Trophoblast cell (in vitro differentiated cells and primary cell): ENCODE measurements around the gene SELENOS.

Experiments
- DNase-seq, 2 donors: peaks; one replicate each; pipeline ENCODE4 v3.0.0-alpha.2; 2016
- H2AFZ ChIP-seq: 2 replicates; pipeline ENCODE4 v1.6.1; 2013; ENCODE audit warnings: low read length, moderate library complexity, mild to moderate bottlenecking; ENCODE audit not compliant: insufficient read depth, poor library complexity
- H2AK5ac ChIP-seq: 2 replicates; pipeline ENCODE4 v1.6.1; 2013; ENCODE audit warnings: mild to moderate bottlenecking, low read length
- H2BK120ac ChIP-seq: 2 replicates; pipeline ENCODE4 v1.6.1; 2013; ENCODE audit warnings: low read length, mild to moderate bottlenecking, moderate library complexity; ENCODE audit not compliant: insufficient read depth, poor library complexity
- H2BK12ac ChIP-seq: 2 replicates; pipeline ENCODE4 v1.6.1; 2013; ENCODE audit warnings: mild to moderate bottlenecking, low read length, moderate library complexity
- H2BK5ac ChIP-seq: 2 replicates; pipeline ENCODE4 v1.6.1; 2013; ENCODE audit warnings: low read length, low read depth, moderate library complexity, mild to moderate bottlenecking; ENCODE audit not compliant: poor library complexity
- H3K14ac ChIP-seq: 2 replicates; pipeline ENCODE4 v1.6.1; 2013; ENCODE audit warnings: mild to moderate bottlenecking, low read length
- H3K18ac ChIP-seq: 2 replicates; pipeline ENCODE4 v1.6.1; 2013; ENCODE audit warnings: mild to moderate bottlenecking, low read length
- H3K23ac ChIP-seq: 2 replicates; pipeline ENCODE4 v1.6.1; 2013; ENCODE audit warnings: low read length
- H3K27ac ChIP-seq: 2 replicates; pipeline ENCODE4 v1.5.1; 2013; ENCODE audit warnings: low read depth, mild to moderate bottlenecking, inconsistent platforms, low read length, moderate library complexity
- H3K27me3 ChIP-seq: 2 replicates; pipeline ENCODE4 v1.6.1; 2013; ENCODE audit warnings: inconsistent platforms, mild to moderate bottlenecking, low read length, moderate library complexity; ENCODE audit not compliant: insufficient read depth
- H3K36me3 ChIP-seq, 2 experiments: 1 replicate in 1 of 2; 2 replicates in 1 of 2; pipeline ENCODE4 v1.6.1; 2013; ENCODE audit warnings: low read length in 2 of 2, mild to moderate bottlenecking in 2 of 2, moderate library complexity in 1 of 2; ENCODE audit not compliant: insufficient read depth in 2 of 2, control insufficient read depth in 1 of 2
- H3K4ac ChIP-seq: 2 replicates; pipeline ENCODE4 v1.6.1; 2013; ENCODE audit warnings: low read depth, mild to moderate bottlenecking, low read length, moderate library complexity
- H3K4me1 ChIP-seq, 2 experiments: 1 replicate in 1 of 2; 2 replicates in 1 of 2; pipeline ENCODE4 v1.6.1; 2013; ENCODE audit warnings: low read length in 2 of 2, mild to moderate bottlenecking in 2 of 2, moderate library complexity in 1 of 2; ENCODE audit not compliant: insufficient read depth in 2 of 2, control insufficient read depth in 1 of 2
- H3K4me2 ChIP-seq: 2 replicates; pipeline ENCODE4 v1.6.1; 2013; ENCODE audit warnings: inconsistent platforms, mild to moderate bottlenecking, low read length, moderate library complexity
- H3K4me3 ChIP-seq: 2 replicates; pipeline ENCODE4 v1.5.1; 2013; ENCODE audit warnings: mild to moderate bottlenecking, low read depth, low read length, inconsistent platforms
- H3K79me1 ChIP-seq: one replicate; pipeline ENCODE4 v1.6.1; 2013; ENCODE audit warnings: low read length
- H3K79me2 ChIP-seq: 2 replicates; pipeline ENCODE4 v1.6.1; 2013; ENCODE audit warnings: low read length, mild to moderate bottlenecking; ENCODE audit not compliant: control insufficient read depth, insufficient read depth, poor library complexity
- H3K9ac ChIP-seq: 2 replicates; pipeline ENCODE4 v1.6.1; 2013; ENCODE audit warnings: mild to moderate bottlenecking, low read length
- H3K9me3 ChIP-seq: 2 replicates; pipeline ENCODE4 v1.6.1; 2013; ENCODE audit warnings: low read depth, mild to moderate bottlenecking, control low read depth, inconsistent platforms, low read length; ENCODE audit not compliant: insufficient read depth
- H4K12ac ChIP-seq: 2 replicates; pipeline ENCODE4 v1.6.1; 2013; ENCODE audit warnings: low read depth, mild to moderate bottlenecking, low read length, moderate library complexity
- H4K8ac ChIP-seq: 2 replicates; pipeline ENCODE4 v1.6.1; 2013; ENCODE audit warnings: low read depth, mild to moderate bottlenecking, low read length, moderate library complexity
- H4K91ac ChIP-seq: one replicate; pipeline ENCODE4 v1.6.1; 2013; ENCODE audit warnings: low read depth, mild to moderate bottlenecking, low read length, moderate library complexity
- WGBS: extraction: QIAGEN DNeasy Blood & Tissue Kit; methylation state at CpG from one replicate; pipeline ENCODE4 v1.1.7; 2013; ENCODE audit warnings: missing lambda C conversion rate; ENCODE audit not compliant: insufficient read length, insufficient coverage; ENCODE audit errors: extremely low coverage; 5-methylcytosine and 5-hydroxymethylcytosine counted together

The SELENOS gene

GRCh38 chr15:101264011-101264410 lies 13.3 kb downstream of the SELENOS start:
- Histone ChIP-seq H3K27me3 (no peaks in the 10 kb centered on the region), H3K9ac (no peak overlapping the region), H3K27ac (no peak overlapping the region), H3K4me2 (no peak overlapping the region), H3K4me3 (no peak overlapping the region), H2AK5ac (no peak overlapping the region), H4K12ac (no peak overlapping the region), H4K8ac (no peak overlapping the region), H3K79me1 (no peaks in the 10 kb centered on the region), H3K14ac (no peak overlapping the region), H3K18ac (no peak overlapping the region), H3K4me1 (no peaks in the 10 kb centered on the region), H2BK5ac (no peak overlapping the region), H2AFZ (no peak overlapping the region), H3K4ac (no peak overlapping the region), H3K36me3 (peaks cover 3 to 4% of the 10 kb centered on the region in 2 experiments), H4K91ac (no peak overlapping the region), H3K23ac (no peak overlapping the region), H2BK120ac (no peak overlapping the region), H3K79me2 (no peaks in the 10 kb centered on the region), H3K9me3 (no peaks in the 10 kb centered on the region), H2BK12ac (no peak overlapping the region)
- no peak for DNase-seq
- no CpG with 5 or more reads among the region's 4 CpGs for WGBS

DNA sequence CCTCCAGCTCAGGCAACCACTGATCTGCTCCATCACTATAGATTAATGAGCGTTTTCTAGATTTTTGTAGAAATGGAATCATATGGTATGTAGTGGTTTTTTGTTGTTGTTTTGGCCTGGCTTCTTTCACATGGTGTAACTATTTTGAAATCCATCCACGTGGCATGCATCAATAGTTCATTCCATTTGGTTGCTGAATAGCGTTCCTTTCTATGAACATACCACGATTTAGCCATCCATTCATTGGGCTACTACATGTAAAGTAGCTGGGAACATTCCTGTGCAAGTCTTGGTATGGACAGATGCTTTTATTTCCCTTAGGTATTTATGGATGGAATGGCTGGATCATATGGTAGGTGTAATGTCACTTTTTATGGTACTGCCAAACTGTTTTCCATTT lies 14.7 kb downstream of the SELENOS start:
- Histone ChIP-seq H2AK5ac (no peak overlapping the region), H2BK5ac (no peak overlapping the region), H3K79me1 (no peaks in the 10 kb centered on the region), H2BK12ac (no peak overlapping the region), H3K14ac (no peak overlapping the region), H3K4me3 (no peak overlapping the region), H3K36me3 (no peaks in the 10 kb centered on the region), H3K9me3 (no peaks in the 10 kb centered on the region), H3K4me2 (no peak overlapping the region), H3K27me3 (no peaks in the 10 kb centered on the region), H3K9ac (no peak overlapping the region), H2AFZ (no peak overlapping the region), H3K27ac (no peak overlapping the region), H3K18ac (no peak overlapping the region), H4K12ac (no peak overlapping the region), H3K79me2 (no peaks in the 10 kb centered on the region), H4K8ac (no peak overlapping the region), H2BK120ac (no peak overlapping the region), H4K91ac (no peak overlapping the region), H3K4me1 (no peaks in the 10 kb centered on the region), H3K4ac (no peak overlapping the region), H3K23ac (no peak overlapping the region)
- WGBS = no CpG with 5 or more reads among the region's 4 CpGs
- peak in 1 of 2 donors; percentile 84 for DNase-seq

DNA sequence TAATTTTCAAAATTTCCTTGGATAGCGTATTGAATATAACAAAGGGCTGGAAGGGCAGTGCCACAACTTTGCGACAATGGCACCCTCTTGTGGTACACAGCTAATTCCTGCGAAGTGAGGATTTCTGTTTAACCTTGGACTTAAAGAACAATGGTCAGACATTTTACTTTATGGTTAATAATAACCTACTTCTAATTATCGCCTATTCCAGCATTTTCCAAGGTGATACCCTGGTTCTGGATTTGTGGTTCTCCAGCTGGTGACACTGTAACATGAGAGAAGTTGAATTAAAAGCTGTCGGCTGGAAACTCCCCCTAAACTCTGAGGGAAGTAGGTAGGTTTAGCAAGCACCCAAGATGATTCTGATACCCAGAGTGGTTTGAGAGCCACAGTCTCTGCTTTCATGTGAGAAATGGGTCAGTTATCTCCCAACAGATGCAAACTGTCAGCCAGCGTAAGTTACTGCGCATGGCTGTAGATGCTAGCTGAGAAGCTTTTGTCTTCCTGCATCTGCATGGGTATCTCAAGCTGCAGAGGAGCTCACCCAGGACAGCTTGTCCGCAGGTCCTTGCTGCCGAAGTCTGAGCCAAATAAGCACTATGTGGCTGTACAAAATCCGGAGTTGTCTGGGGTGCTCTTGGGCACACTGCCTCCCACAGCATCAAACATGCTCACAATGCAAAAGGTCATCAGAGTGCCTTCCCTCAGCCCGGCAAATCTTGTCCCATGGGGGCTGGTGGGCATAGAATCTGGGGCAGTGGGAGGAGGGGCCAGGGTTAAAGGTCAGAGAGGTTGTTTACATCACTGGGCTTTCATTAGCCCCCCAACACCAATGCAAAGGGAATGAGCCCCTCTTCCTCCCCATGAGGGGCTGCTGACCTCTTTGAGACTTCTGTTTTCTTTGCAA lies 18.8 kb downstream of the SELENOS start:
- Histone ChIP-seq H3K14ac (no peak overlapping the region), H3K9ac (peak overlapping the region; percentile 60), H3K4ac (no peak overlapping the region), H2BK12ac (no peak overlapping the region), H4K91ac (no peak overlapping the region), H2BK5ac (no peak overlapping the region), H3K23ac (no peak overlapping the region), H3K18ac (no peak overlapping the region), H3K79me2 (no peaks in the 10 kb centered on the region), H2AK5ac (no peak overlapping the region), H2BK120ac (no peak overlapping the region), H3K27ac (no peak overlapping the region), H3K27me3 (no peaks in the 10 kb centered on the region), H2AFZ (peak overlapping the region; percentile 73), H3K4me1 (no peaks in the 10 kb centered on the region), H4K12ac (no peak overlapping the region), H3K4me2 (no peak overlapping the region), H3K4me3 (no peak overlapping the region), H3K9me3 (no peaks in the 10 kb centered on the region), H4K8ac (no peak overlapping the region), H3K79me1 (no peaks in the 10 kb centered on the region), H3K36me3 (no peaks in the 10 kb centered on the region)
- WGBS = no CpG with 5 or more reads among the region's 11 CpGs
- peak; percentile 58 to 86 for DNase-seq

DNA sequence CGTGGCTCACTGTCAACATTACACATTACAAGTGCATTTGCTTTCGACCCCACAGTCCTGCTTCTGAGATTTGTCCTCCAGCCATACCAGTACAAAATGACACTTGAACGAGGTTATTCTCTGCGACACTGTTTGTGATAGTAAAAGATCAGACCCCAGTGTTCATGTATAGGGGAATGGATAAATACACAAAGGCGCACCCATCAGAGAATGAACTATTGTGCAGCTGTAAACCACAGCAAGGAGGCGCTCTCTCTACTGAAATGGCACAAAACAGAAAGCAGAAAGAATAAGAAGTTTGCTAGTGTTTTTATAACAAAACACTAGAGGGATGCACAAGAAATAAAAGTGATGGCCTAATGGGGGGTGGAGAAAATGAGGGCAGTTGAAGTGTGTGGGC lies 20.5 kb downstream of the SELENOS start:
- Histone ChIP-seq H3K9me3 (no peaks in the 10 kb centered on the region), H3K9ac (no peak overlapping the region), H3K27ac (no peak overlapping the region), H3K4me1 (no peaks in the 10 kb centered on the region), H4K12ac (no peak overlapping the region), H3K36me3 (no peaks in the 10 kb centered on the region), H4K8ac (no peak overlapping the region), H2AFZ (no peak overlapping the region), H2AK5ac (no peak overlapping the region), H2BK120ac (no peak overlapping the region), H3K79me2 (peaks cover 3% of the 10 kb centered on the region), H3K4me3 (no peak overlapping the region), H3K18ac (no peak overlapping the region), H2BK5ac (no peak overlapping the region), H4K91ac (no peak overlapping the region), H3K79me1 (peaks cover 3% of the 10 kb centered on the region), H3K4ac (no peak overlapping the region), H3K27me3 (no peaks in the 10 kb centered on the region), H3K4me2 (no peak overlapping the region), H2BK12ac (no peak overlapping the region), H3K14ac (no peak overlapping the region), H3K23ac (no peak overlapping the region)
- no peak for DNase-seq
- no CpG with 5 or more reads among the region's 6 CpGs for WGBS
